Measurements from ENCODE around the gene PHACTR3. TPM values are rescaled to one million over a fixed set of nuclear protein-coding genes. Genes with fewer than 3 reads are reported as not detected.

The PHACTR3 gene
- total and polyA plus RNA-seq, 4 donors = 0.14 to 0.42 (median 0.17) TPM

DNA sequence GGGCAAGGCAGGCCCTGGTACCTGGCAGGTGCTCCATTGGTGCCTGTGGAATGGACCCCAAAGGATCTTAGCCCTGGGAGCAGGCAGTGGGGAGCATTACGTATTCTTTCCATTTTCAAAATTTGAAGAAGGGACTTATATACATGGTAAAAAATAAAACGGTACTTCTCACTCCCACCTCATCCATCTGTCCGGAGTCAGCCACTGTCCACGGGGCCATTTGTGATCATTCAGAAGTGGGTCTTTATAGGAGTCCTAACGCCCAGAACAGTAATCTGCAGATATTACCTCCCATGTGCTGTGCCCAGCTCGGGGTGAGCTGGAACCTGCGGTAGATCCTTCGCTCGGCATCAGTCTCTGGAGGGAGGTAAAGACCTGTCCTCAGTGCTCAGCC is 218.7 kb downstream of the PHACTR3 start:
- Histone ChIP-seq H3K27ac (ENCODE audit: low read depth in 1 of 2, low read length in 2 of 2) (no peak overlapping the region), H3K36me3 (ENCODE audit: control insufficient read depth in 4 of 4, insufficient read depth in 3 of 4, low read depth in 1 of 4, low read length in 3 of 4) (no peaks in the 10 kb centered on the region), H3K9ac (ENCODE audit: low read depth in 1 of 2, low read length in 2 of 2) (no peak overlapping the region), H3K4me3 (ENCODE audit: low read depth in 1 of 3, low read length in 3 of 3) (no peak overlapping the region), H3K9me3 (ENCODE audit: control insufficient read depth in 4 of 4, low read length in 3 of 4) (no peaks in the 10 kb centered on the region), H3K4me1 (ENCODE audit: control insufficient read depth in 4 of 4, insufficient read depth in 4 of 4, low read length in 3 of 4) (no peaks in the 10 kb centered on the region), H3K27me3 (ENCODE audit: control insufficient read depth in 4 of 4, insufficient read depth in 4 of 4, low read length in 3 of 4) (no peaks in the 10 kb centered on the region)
- no peak for DNase-seq (ENCODE audit: low spot score)
- TF ChIP-seq FOXA2 (IDR thresholded peaks at IDR 0.05) (no peak), SP1 (IDR thresholded peaks at IDR 0.05) (no peak), FOXA1 (IDR thresholded peaks at IDR 0.05) (no peak), JUND (IDR thresholded peaks at IDR 0.05) (no peak), EGR1 (IDR thresholded peaks at IDR 0.05; ENCODE audit: low read depth in 2 of 2) (no peak), RAD21 (IDR thresholded peaks at IDR 0.05) (no peak), GABPA (IDR thresholded peaks at IDR 0.05 in 1 of 2, conservative IDR thresholded peaks at IDR 0.05 in 1 of 2) (no peak), TAF1 (conservative IDR thresholded peaks at IDR 0.05) (no peak), RXRA (IDR thresholded peaks at IDR 0.05) (no peak)
- TF ChIP-seq, protein P1, sequence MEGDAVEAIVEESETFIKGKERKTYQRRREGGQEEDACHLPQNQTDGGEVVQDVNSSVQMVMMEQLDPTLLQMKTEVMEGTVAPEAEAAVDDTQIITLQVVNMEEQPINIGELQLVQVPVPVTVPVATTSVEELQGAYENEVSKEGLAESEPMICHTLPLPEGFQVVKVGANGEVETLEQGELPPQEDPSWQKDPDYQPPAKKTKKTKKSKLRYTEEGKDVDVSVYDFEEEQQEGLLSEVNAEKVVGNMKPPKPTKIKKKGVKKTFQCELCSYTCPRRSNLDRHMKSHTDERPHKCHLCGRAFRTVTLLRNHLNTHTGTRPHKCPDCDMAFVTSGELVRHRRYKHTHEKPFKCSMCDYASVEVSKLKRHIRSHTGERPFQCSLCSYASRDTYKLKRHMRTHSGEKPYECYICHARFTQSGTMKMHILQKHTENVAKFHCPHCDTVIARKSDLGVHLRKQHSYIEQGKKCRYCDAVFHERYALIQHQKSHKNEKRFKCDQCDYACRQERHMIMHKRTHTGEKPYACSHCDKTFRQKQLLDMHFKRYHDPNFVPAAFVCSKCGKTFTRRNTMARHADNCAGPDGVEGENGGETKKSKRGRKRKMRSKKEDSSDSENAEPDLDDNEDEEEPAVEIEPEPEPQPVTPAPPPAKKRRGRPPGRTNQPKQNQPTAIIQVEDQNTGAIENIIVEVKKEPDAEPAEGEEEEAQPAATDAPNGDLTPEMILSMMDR (IDR thresholded peaks at IDR 0.05; ENCODE audit: low read depth, low read length, missing input control) = no peak
- TF ChIP-seq, protein P2, sequence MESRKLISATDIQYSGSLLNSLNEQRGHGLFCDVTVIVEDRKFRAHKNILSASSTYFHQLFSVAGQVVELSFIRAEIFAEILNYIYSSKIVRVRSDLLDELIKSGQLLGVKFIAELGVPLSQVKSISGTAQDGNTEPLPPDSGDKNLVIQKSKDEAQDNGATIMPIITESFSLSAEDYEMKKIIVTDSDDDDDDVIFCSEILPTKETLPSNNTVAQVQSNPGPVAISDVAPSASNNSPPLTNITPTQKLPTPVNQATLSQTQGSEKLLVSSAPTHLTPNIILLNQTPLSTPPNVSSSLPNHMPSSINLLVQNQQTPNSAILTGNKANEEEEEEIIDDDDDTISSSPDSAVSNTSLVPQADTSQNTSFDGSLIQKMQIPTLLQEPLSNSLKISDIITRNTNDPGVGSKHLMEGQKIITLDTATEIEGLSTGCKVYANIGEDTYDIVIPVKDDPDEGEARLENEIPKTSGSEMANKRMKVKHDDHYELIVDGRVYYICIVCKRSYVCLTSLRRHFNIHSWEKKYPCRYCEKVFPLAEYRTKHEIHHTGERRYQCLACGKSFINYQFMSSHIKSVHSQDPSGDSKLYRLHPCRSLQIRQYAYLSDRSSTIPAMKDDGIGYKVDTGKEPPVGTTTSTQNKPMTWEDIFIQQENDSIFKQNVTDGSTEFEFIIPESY (IDR thresholded peaks at IDR 0.05) = no peak
- WGBS = 77% methylated on average over 9 of the region's 9 CpGs

DNA sequence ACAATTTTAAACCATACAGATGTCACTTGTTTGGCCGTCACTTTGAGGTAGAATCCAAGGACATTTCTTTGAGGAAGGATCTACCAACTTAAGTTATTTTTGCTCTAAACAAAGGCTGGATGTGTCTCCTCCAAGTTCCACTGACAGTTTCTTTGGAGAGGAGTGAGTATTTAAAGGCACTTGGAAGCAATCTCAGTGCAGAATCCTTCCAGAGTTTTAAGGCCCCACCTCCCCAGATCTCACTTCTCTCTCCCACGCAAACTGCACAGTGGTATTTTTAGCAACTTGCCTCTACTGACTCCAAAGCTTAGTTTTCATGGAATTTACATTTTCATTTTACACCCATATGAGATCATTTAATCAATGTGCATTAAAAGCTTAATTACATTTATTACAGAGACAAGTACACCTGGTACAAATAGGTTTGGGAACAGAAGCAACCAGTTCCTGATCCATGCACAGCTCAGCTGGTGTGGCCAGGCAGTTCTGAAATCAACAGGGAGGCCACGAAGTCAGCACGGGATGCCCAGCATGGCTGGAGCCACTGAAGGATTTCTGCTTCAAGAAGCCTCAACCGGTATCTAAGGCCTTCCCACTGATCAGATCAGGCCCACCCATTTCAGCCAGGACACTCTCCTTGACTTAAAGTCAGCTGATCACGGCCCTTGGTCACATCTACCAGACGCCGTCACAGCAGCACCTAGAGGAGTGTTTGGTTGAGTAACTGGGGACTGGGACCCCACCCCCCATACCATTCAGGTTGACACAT is 219.3 kb downstream of the PHACTR3 start:
- 83% methylated on average over 8 of the region's 8 CpGs for WGBS
- H3K4me3 ChIP-seq (ENCODE audit: low read depth in 1 of 3, low read length in 3 of 3) = no peak overlapping the region
- TF ChIP-seq, protein P3, sequence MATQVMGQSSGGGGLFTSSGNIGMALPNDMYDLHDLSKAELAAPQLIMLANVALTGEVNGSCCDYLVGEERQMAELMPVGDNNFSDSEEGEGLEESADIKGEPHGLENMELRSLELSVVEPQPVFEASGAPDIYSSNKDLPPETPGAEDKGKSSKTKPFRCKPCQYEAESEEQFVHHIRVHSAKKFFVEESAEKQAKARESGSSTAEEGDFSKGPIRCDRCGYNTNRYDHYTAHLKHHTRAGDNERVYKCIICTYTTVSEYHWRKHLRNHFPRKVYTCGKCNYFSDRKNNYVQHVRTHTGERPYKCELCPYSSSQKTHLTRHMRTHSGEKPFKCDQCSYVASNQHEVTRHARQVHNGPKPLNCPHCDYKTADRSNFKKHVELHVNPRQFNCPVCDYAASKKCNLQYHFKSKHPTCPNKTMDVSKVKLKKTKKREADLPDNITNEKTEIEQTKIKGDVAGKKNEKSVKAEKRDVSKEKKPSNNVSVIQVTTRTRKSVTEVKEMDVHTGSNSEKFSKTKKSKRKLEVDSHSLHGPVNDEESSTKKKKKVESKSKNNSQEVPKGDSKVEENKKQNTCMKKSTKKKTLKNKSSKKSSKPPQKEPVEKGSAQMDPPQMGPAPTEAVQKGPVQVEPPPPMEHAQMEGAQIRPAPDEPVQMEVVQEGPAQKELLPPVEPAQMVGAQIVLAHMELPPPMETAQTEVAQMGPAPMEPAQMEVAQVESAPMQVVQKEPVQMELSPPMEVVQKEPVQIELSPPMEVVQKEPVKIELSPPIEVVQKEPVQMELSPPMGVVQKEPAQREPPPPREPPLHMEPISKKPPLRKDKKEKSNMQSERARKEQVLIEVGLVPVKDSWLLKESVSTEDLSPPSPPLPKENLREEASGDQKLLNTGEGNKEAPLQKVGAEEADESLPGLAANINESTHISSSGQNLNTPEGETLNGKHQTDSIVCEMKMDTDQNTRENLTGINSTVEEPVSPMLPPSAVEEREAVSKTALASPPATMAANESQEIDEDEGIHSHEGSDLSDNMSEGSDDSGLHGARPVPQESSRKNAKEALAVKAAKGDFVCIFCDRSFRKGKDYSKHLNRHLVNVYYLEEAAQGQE (IDR thresholded peaks at IDR 0.05) = no peak
- TF ChIP-seq RXRA (IDR thresholded peaks at IDR 0.05) (no peak), NR2F2 (IDR thresholded peaks at IDR 0.05) (no peak), RAD21 (IDR thresholded peaks at IDR 0.05) (no peak), GABPA (IDR thresholded peaks at IDR 0.05 in 1 of 2, conservative IDR thresholded peaks at IDR 0.05 in 1 of 2) (no peak), FOXA1 (IDR thresholded peaks at IDR 0.05) (no peak)
- TF ChIP-seq, protein P4, sequence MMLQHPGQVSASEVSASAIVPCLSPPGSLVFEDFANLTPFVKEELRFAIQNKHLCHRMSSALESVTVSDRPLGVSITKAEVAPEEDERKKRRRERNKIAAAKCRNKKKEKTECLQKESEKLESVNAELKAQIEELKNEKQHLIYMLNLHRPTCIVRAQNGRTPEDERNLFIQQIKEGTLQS (IDR thresholded peaks at IDR 0.05) = no peak
- TF ChIP-seq, protein P5, sequence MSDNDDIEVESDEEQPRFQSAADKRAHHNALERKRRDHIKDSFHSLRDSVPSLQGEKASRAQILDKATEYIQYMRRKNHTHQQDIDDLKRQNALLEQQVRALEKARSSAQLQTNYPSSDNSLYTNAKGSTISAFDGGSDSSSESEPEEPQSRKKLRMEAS (IDR thresholded peaks at IDR 0.05) = no peak
- TF ChIP-seq, protein P2 (IDR thresholded peaks at IDR 0.05) = no peak
- no peak overlapping the region for H3K27ac ChIP-seq (ENCODE audit: low read depth in 1 of 2, low read length in 2 of 2)
- no peaks in the 10 kb centered on the region for H3K4me1 ChIP-seq (ENCODE audit: control insufficient read depth in 4 of 4, insufficient read depth in 4 of 4, low read length in 3 of 4)
- no peaks in the 10 kb centered on the region for H3K27me3 ChIP-seq (ENCODE audit: control insufficient read depth in 4 of 4, insufficient read depth in 4 of 4, low read length in 3 of 4)
- H3K36me3 ChIP-seq (ENCODE audit: control insufficient read depth in 4 of 4, insufficient read depth in 3 of 4, low read depth in 1 of 4, low read length in 3 of 4) = no peaks in the 10 kb centered on the region
- H3K9me3 ChIP-seq (ENCODE audit: control insufficient read depth in 4 of 4, low read length in 3 of 4) = no peaks in the 10 kb centered on the region
- no peak for DNase-seq (ENCODE audit: low spot score)
- no peak overlapping the region for H3K9ac ChIP-seq (ENCODE audit: low read depth in 1 of 2, low read length in 2 of 2)

All from liver (tissue), 9 donors.